ENCODE measurements around the gene CLTRN.
A peak's percentile ranks its signal among the peaks of the same experiment; 100 is the strongest.
"Not testable (repeated sequence)": the region's sequence is repeated elsewhere in the genome, so short reads cannot be mapped to it uniquely, and the experiment has no call there.

CLTRN gene

GRCh38 chrX:15664487-15665444 lies at the start of gene CLTRN:
CLTRN (minus strand) TSS chrX:15664805; CDS start chrX:15664775, 30 bp downstream.
- no peak for DNase-seq

DNA sequence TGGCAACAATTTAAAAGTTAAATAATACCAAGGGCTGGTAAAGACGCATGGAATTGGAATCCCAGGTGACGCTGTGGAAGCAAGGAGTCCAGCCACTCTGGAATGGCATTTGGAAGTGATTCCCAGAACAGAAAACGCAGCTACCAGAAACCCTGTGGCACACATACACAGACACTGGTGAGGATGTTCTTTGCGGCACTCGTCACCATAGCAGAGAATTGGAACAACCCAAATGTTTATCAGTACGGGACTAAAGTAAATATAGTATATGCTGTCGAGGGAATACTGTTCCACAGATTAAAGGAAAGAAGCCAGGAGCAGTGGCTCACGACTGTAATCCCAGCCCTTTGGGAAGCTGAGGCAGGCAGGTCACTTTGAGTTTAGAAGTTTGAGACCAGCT lies 39.7 kb upstream of the CLTRN start:
- not testable (repeated sequence) for DNase-seq

- DNase-seq: not testable (repeated sequence)
Observed at GRCh38 chrX:15703809-15704208, 39.2 kb upstream of the CLTRN start.

DNA sequence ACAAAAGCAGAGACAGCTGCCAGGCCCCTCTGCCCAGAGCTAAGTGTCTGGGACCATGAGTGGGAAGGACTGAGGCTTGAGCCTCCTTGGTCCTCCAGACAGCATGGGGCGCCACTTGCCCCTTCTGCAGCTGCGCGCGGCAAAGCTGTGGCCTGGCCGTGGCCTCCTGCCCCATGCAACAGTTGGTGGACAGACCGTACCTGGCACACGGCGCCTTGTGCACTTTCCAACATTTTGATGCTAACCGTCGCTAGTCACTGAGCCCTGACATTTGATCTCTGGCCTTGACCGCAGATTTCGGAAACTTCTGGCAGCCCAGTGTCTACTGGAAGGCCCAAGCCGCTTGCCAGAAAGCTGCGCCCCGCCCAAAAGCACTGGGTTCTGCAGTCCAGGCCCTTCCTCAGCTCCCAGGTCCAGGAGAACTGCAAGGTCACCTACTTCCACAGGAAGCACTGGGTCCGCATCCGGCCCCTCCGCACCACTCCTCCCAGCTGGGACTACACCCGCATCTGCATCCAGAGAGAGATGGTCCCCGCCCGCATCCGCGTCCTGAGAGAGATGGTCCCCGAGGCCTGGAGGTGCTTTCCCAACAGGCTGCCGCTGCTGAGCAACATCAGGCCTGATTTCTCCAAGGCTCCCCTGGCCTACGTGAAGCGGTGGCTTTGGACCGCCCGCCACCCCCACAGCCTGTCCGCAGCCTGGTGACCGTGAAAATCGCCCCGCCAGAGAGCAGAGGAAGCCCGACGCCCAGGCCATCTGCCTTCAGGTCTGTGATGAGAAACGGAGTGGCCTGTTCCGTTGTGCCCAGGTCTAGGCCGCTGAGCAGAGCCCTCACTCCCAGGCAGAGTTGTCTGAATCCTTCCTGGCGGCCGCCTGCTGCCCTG lies 38.1 kb upstream of the CLTRN start:
- DNase-seq: no peak

DNA sequence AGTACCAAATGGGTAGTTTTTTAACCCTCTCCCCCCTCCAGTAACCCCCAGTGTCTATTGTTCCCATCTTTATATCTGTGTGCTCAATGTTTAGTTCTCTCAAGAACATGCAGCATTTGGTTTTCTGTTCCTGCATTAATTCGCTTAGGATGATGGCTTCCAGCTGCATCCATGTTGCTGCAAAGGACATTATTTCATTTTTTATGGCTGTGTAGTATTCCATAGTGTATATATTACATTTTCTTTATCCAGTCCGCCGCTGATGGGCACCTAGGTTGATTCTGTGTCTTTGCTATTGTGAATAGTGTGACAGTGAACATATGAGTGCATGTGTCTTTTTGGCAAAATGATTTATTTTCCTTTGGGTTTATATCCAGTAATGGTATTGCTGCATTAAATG lies 31.9 kb upstream of the CLTRN start:
- no peak for DNase-seq

DNA sequence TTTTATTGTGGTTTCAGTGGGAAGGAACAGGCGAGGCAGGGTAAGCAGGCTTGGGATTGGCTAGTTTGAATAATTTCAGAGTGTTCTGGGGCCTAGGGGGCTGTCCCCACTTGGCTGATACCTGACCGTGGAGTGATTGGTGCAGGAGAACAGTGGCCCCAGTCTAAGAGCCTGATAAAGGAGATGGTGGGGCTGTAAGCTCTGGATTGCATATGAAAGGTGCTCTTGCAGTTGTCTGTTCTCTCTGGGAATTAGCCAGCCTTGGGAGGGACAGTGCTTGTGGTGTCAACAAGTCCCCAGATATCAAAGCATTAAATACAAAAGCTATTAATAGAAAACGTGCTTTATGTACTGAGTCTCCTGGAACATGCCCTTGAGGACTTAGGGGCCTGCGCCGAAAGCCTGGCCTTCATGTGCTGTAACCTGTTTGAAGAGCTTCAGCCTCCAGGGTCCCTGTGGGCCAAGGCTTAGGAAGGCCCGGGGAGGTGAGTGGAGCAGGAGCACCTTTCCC lies 30.4 kb upstream of the CLTRN start:
- no peak for DNase-seq

DNA sequence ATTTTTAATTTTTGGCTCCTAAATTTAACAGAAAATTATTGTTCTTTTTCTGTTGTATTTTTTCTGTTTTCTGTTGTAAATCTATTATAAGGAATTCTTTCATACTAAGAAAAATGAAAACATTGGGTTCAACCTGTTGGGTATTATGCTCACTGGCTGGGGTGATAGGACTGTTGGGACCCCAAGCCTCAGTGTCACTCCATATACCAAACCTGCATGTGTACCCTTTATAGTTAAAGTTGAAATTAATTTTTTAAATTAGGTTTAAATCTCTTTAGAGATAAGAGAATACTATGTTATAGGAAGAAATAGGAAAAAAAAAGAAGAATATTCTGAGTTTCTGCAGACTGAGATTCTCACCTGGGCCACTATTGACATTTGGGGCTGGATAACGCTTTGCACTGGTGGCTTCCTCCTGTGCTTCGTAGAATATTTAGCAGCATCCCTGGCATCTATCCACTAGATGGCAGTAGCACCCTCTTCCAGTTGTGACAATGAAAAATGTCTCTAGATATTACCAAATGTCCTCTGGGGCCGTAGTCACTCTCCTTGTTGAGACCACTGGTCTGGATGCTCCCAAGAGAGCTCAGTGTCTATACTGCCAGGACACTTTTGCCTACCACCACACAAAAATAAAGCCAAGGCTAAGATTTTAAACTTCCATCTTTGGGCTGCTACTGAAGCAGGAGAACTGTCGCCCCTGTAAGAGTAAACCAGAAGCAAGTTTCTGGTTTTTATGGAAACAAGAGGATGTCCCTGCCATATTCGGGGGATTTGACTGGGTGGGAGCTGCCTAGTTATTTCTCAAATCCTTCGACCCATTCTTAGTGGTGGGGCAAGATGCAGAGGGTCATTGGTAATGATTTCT lies 22.4 kb upstream of the CLTRN start:
- peak in 33 of 58 donors; percentile 0 to 56 (median 12) for DNase-seq

DNA sequence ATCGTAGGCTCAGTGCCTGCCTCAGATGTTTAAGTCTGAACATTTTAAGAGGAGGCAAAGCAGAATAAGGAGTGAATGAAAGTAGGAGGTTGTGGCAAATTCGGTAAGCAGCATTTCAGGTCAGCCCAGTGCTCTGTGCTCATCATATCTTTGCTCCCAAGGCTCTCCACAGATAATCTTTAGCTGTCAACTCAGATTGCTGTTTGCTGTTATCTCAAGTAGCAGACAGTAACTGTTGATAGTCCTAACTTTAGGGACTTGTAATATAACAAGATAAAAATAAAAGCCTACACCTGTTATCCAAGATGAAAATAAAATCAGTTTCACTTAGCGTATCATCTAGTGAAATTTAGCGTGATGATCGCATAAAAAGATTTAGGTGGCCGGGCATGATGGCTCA lies 18.6 kb upstream of the CLTRN start:
- DNase-seq: no peak

DNA sequence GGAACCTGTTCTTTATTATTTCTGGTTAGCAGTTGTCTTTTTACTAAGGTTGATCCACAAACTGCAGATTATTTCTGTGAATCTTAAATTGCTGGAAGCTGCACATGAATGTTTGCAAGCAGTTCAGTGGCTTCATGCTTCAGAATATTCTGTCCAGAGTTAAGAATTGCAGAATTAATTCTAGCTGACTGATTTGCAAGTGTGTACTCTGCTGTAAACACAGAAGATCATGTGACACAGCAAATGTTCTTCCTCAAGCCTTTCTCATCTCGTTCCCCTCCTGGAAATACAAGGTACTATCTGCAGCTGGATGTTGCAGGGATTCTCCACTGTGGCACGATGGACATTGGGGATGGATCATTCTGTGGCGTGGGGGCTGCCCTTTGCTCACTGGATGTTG lies 16.8 kb upstream of the CLTRN start:
- DNase-seq: no peak

DNA sequence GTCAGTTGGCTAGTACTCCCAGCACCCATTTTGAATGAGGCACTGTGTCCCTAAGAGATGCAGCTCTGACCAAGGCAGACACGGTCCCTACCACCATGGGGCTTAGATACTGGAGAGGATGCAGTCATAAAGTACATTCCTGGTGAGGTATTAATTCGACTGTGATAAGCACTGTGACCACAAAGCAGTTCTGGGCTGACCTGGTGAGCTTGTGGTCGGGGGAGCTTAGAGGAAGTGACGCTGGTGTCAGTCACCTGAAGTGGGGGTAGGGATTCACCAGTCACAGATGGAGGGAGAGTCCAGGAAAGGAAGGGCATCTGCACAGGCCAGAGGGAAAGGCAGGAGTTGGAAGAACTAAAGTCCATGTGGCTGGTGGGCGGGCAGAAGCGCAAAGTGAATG lies 15.8 kb upstream of the CLTRN start:
- no peak for DNase-seq

GRCh38 chrX:15679246-15679645 lies 14.6 kb upstream of the CLTRN start:
- peak in 26 of 58 donors; percentile 0 to 48 (median 6) for DNase-seq

DNA sequence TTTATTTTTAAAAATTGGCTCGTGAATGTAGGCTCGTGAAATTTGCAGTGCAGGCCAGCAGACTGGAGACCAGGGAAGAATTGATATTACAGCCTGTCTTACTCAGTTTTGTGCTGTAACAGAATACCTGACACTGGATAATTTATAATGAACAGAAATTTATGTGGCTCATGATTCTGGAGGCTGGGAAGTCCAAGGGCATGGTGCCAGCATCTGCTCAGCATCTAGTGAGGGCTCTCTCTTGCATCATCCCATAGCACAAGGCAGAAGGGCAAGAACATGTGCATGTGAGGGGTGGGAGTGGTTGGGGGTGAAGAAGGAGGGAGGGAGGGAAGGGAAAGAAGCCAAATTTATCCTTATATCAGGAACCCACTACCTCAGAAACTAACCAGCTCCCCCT lies 13.7 kb upstream of the CLTRN start:
- no peak for DNase-seq

DNA sequence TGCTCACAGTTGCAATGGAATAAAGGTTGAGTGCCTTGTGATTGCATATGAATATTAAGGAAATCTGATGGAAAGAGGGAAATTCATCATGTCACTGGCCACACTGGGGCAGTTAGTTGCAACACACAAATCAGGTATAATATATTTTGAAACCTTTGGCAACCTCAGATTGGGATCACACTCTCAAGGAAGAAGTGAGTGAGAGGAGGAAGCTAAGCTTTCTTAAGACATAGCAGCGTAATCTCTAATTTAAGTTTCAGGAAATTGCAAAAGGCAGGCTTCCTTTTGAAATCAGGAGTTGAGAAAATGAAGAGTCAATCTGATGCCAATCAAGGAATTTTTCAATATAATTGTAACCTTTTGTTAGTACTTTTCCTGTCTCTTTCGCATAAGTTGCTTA lies 12.3 kb upstream of the CLTRN start:
- DNase-seq: no peak

DNA sequence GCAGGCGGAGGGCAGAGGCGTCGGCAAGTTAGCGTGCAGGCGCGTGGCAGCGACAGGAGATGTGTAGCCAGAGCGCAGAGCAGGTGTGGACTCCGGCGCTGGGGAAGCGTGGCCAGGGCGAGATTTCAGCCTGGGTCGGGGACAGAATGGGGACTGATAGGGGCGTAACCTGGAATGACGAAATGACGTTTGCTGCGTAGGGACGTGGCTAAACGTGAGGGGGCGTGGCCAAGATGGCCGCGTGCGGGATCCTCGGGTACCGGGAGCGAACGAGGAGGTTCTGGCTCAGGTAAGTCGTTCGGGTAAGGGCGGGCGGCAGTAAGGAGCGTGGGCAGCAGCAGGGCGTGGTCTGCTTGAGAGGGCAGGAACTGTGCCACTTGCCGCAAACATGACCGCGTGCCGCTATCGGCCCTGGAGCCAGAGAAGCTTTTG lies 10.9 kb upstream of the CLTRN start:
- peak in 52 of 58 donors; percentile 36 to 99 (median 88) for DNase-seq

- peak; percentile 44 to 99 (median 89) for DNase-seq
Observed at GRCh38 chrX:15674841-15675489, 10.4 kb upstream of the CLTRN start.

GRCh38 chrX:15674514-15674840 lies 9.9 kb upstream of the CLTRN start:
- DNase-seq: peak in 2 of 58 donors; percentile 49 to 50

GRCh38 chrX:15673970-15674369 lies 9.4 kb upstream of the CLTRN start:
- DNase-seq: no peak

- DNase-seq: no peak
Observed at GRCh38 chrX:15672881-15673280, 8.3 kb upstream of the CLTRN start.

DNA sequence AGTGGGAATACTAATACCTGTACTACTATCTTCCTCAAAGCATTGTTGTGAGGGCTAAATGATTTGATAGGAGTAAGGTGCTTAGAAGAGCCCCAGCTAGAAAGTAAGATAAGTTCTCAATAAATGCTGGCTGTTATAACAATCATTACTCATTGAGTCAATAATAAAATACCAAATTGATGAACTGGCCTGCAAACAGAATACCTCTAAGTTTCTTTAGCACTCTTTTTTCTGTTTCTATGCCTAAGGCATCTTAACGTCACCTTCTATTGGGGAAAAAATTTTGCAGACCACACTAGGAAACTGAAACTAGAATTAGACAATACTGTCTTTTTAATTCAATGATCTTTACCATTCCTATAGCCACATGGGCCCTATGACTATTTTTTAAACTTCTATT lies 1.2 kb downstream of the CLTRN start:
- DNase-seq: no peak

DNA sequence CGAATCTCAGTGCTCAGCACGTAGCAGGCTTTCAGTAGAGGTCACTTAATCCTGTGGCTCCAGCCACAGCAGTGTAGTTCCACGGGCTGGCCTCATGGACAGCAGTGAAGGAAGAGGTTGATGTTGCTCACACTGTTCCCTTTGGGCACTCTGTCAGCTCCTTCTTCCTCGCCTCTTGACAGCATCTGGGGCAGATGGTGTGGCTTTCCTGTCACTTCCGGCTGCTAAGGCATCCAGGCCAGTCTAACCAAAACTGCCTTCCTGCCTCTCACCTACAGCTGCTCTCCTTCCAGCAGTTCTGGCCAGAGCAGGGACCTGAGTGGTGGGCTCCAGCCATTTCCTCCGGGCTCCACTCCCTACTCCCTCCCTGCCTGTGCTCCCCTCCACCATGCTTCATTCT lies 9.8 kb downstream of the CLTRN start:
- not testable (repeated sequence) for DNase-seq

Measured in anterior cingulate cortex (tissue), 58 donors.